ENCODE measurements around the gene FBLN2. TPM values are rescaled to one million over a fixed set of nuclear protein-coding genes. Genes with fewer than 3 reads are reported as not detected.
"Not testable (repeated sequence)": the region's sequence is repeated elsewhere in the genome, so short reads cannot be mapped to it uniquely, and the experiment has no call there.

Gene FBLN2
- polyA plus RNA-seq, 2 of the 4 experiments (the other 2 are of a cell fraction): 1.1 to 2.7 TPM

DNA sequence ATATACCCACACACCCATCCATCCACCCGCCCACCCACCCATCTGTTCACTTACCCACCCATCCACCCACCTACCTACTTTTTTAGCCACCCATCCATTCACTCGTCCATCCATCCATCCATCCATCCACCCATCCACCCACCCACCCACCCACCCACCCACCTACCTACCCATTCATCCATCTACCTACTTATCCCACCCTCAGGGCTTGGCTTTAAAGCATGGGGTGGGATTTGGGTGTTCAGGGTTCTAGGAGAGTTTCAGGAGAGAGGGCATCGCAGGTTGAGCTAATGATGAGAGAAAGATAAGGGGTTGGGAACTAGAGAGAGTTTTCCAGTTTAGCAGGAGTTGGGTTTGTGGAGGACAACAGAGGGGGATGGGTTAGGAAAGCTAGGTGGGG lies 9.7 kb downstream of the FBLN2 start:
- ATAC-seq (no peak), DNase-seq (ENCODE audit: low read depth in 1 of 2, low spot score in 1 of 2) (no peak), FAIRE-seq (no peak)
- 78% methylated on average over 1 of the region's 3 CpGs for WGBS (ENCODE audit: missing lambda C conversion rate)
- ChIA-PET CTCF (interaction anchor here (1.1 to 2.3 kb wide), 3 partner anchors 11 to 92 kb away, joined by 3 to 10 read pairs (median 3); no protein-coding TSS in a partner anchor), POLR2A (no interaction called here)
- no peak for TF ChIP-seq MYC (IDR thresholded peaks at IDR 0.05; ENCODE audit: borderline replicate concordance, low read length)
- Histone ChIP-seq H3K9me3 (no peaks in the 10 kb centered on the region), H3K27ac (no peak overlapping the region), H3K4me1 (no peaks in the 10 kb centered on the region), H3K4me3 (no peak overlapping the region), H3K4me2 (no peak overlapping the region)

DNA sequence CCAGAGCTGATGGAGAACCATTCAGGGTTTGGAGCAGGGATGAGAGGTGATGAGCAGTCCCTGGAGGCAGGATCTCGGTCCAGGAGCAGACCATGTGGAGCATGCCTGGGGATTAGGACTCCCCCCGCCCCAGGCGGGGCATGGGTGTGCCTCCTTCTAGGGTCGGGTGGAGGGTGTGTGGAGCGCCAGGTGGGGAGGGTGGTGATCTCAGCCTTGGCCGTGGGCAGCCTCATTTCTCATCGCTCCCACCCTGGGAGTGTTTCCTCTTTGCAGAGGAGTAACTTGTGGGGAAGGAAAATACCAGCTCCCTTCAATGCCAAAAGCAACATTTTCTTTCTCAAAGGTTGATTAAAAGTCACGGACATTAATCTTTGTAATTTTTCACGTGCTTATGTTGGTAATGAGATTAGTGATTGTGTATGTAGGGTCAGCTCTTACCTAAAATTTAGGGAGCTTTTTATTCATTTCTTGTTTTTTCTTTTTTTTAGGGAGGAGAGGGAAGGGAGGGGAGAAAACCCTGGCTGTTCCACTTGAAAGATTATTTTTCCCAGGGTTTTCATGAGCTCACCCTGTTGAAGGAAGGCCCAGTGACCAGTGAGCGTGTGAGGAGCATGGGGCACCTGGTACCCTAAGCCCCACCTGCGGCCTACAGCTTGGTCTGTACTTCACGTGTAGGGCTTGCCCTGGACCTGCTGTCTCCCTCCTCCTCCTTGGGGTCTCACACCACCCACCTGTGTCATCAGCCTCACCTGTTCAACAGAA lies 11.0 kb downstream of the FBLN2 start:
- DNase-seq (ENCODE audit: low read depth in 1 of 2, low spot score in 1 of 2) (no peak), FAIRE-seq (no peak), ATAC-seq (no peak)
- Histone ChIP-seq H3K4me1 (no peaks in the 10 kb centered on the region), H3K4me3 (no peak overlapping the region), H3K4me2 (no peak overlapping the region), H3K27ac (no peak overlapping the region), H3K9me3 (no peaks in the 10 kb centered on the region)
- 61% methylated on average over 11 of the region's 12 CpGs for WGBS (ENCODE audit: missing lambda C conversion rate)
- CTCF ChIA-PET: interaction anchor here (1.0 to 3.0 kb wide), 6 partner anchors 11 to 91 kb away, joined by 3 to 14 read pairs (median 6); no protein-coding TSS in a partner anchor
- POLR2A ChIA-PET: no interaction called here
- TF ChIP-seq NFE2L2 (conservative IDR thresholded peaks at IDR 0.05; ENCODE audit: low read length): no peak

DNA sequence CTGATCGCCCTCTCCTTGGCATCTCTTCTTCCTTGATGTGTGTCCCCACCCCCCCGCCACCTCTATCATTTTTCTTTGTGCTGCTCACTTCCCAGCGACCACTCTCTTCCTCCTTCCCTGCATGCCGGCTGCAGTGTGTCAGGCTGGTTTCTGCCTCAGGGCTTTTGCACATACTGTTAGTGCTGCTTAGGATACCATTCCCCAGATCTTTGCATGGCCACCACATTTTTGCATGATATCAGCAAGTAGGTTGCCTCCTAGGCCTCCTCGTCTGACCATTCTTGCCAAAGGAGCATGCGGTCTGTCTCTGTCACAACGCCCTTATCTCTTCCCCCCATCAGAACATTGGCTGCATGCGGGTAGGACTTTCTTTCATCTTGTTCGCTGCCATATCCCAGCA lies 12.5 kb downstream of the FBLN2 start:
- DNase-seq (ENCODE audit: low read depth in 1 of 2, low spot score in 1 of 2) (no peak), ATAC-seq (no peak), FAIRE-seq (no peak)
- H3K27ac ChIP-seq: no peak overlapping the region
- H3K4me1 ChIP-seq: no peaks in the 10 kb centered on the region
- ChIA-PET POLR2A (no interaction called here), CTCF (interaction anchor here (3.0 kb wide), 1 partner anchor 66 kb away, joined by 14 read pairs; no protein-coding TSS in a partner anchor)
- no peak overlapping the region for H3K4me3 ChIP-seq
- H3K4me2 ChIP-seq: no peak overlapping the region
- no peaks in the 10 kb centered on the region for H3K9me3 ChIP-seq
- 80% methylated on average over 9 of the region's 9 CpGs for WGBS (ENCODE audit: missing lambda C conversion rate)
- TF ChIP-seq ZC3H11A (IDR thresholded peaks at IDR 0.05) (no peak), FOSL2 (IDR thresholded peaks at IDR 0.05) (no peak), FOSL2 (CRISPR knock-in tag; IDR thresholded peaks at IDR 0.05) (no peak), FOSB (CRISPR knock-in tag; IDR thresholded peaks at IDR 0.05) (no peak), ZNF302 (CRISPR knock-in tag; IDR thresholded peaks at IDR 0.05) (no peak)
- TF ChIP-seq, protein P1, sequence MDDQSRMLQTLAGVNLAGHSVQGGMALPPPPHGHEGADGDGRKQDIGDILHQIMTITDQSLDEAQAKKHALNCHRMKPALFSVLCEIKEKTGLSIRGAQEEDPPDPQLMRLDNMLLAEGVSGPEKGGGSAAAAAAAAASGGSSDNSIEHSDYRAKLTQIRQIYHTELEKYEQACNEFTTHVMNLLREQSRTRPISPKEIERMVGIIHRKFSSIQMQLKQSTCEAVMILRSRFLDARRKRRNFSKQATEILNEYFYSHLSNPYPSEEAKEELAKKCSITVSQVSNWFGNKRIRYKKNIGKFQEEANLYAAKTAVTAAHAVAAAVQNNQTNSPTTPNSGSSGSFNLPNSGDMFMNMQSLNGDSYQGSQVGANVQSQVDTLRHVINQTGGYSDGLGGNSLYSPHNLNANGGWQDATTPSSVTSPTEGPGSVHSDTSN (IDR thresholded peaks at IDR 0.05): no peak
- TF ChIP-seq, protein P2, sequence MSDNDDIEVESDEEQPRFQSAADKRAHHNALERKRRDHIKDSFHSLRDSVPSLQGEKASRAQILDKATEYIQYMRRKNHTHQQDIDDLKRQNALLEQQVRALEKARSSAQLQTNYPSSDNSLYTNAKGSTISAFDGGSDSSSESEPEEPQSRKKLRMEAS (IDR thresholded peaks at IDR 0.05): no peak

DNA sequence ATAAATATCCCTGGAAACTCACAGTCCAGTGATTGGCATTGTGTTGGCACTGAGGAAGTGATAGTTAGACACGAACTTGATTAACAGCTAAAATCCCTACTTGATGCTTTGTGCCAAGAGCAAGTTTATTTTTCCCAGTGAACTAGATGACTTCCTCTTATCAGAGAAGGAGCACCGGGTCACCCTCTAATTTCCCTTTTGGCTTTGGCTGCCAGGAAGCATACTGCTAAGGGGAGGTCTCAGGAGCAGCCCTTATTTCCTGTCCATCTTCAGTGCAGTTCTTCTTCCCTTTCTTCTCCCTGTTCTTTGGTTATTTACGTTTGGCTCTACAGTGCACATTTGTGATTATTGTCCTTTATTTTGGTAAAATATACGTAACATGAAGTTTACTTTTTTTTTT lies 13.0 kb downstream of the FBLN2 start:
- CTCF ChIA-PET: interaction anchor here (0.5 to 3.0 kb wide), 2 partner anchors 67 to 184 kb away, joined by 3 to 14 read pairs; no protein-coding TSS in a partner anchor
- FAIRE-seq (no peak), ATAC-seq (no peak)

DNA sequence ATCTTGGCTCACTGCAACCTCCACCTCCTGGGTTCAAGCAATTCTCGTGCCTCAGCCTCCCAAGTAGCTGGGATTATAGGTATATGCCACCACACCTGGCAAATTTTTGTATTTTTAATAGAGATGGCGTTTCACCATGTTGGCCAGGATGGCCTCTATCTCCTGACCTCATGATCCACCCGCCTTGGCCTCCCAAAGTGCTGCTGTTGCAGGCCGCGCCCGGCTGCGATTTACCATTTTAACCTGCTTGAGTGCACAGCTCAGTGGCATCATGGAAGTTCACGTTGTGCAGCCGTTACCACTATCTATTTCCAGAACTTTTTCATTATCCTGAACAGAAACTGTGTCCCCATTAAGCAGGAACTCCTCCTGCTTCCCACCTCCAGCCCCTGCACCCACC lies 13.5 kb downstream of the FBLN2 start:
- H3K4me2 ChIP-seq; H3K27ac ChIP-seq; H3K4me3 ChIP-seq; H3K9me3 ChIP-seq; POLR2A ChIA-PET; DNase-seq (ENCODE audit: low read depth in 1 of 2, low spot score in 1 of 2); H3K4me1 ChIP-seq; ATAC-seq; FAIRE-seq: not testable (repeated sequence)
- WGBS (ENCODE audit: missing lambda C conversion rate): 79% methylated on average over 9 of the region's 9 CpGs
- CTCF ChIA-PET: interaction anchor here (0.5 kb wide), 1 partner anchor 184 kb away, joined by 3 read pairs; no protein-coding TSS in a partner anchor

More for the DNA sequence above, 13.0 kb downstream of the FBLN2 start:
- Histone ChIP-seq H3K4me2 (no peak overlapping the region), H3K27ac (no peak overlapping the region), H3K9me3 (no peaks in the 10 kb centered on the region), H3K4me1 (no peaks in the 10 kb centered on the region), H3K4me3 (no peak overlapping the region)
- WGBS (ENCODE audit: missing lambda C conversion rate): 66% methylated on average over 4 of the region's 4 CpGs
- no peak for TF ChIP-seq SREBF2 (IDR thresholded peaks at IDR 0.05)
- no peak for TF ChIP-seq HDAC2 (IDR thresholded peaks at IDR 0.05)
- TF ChIP-seq NPAS2 (CRISPR knock-in tag; IDR thresholded peaks at IDR 0.05; ENCODE audit: borderline replicate concordance): no peak
- no peak for TF ChIP-seq HEYL (CRISPR knock-in tag; IDR thresholded peaks at IDR 0.05)
- no peak for TF ChIP-seq ZC3H11A (IDR thresholded peaks at IDR 0.05)
- TF ChIP-seq POLR2AphosphoS2 (conservative IDR thresholded peaks at IDR 0.05; ENCODE audit: low read length): no peak
- TF ChIP-seq ZFP36 (IDR thresholded peaks at IDR 0.05; ENCODE audit: borderline replicate concordance, partially characterized antibody): no peak
- TF ChIP-seq, protein P3, sequence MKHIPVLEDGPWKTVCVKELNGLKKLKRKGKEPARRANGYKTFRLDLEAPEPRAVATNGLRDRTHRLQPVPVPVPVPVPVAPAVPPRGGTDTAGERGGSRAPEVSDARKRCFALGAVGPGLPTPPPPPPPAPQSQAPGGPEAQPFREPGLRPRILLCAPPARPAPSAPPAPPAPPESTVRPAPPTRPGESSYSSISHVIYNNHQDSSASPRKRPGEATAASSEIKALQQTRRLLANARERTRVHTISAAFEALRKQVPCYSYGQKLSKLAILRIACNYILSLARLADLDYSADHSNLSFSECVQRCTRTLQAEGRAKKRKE (CRISPR knock-in tag; IDR thresholded peaks at IDR 0.05; ENCODE audit: low read depth): no peak
- no peak for TF ChIP-seq RNF2 (IDR thresholded peaks at IDR 0.05; ENCODE audit: borderline replicate concordance, low read depth)
- no peak for TF ChIP-seq RARB (CRISPR knock-in tag; IDR thresholded peaks at IDR 0.05)
- TF ChIP-seq CHD2 (IDR thresholded peaks at IDR 0.05; ENCODE audit: low read length, partially characterized antibody): no peak
- TF ChIP-seq, protein P4, sequence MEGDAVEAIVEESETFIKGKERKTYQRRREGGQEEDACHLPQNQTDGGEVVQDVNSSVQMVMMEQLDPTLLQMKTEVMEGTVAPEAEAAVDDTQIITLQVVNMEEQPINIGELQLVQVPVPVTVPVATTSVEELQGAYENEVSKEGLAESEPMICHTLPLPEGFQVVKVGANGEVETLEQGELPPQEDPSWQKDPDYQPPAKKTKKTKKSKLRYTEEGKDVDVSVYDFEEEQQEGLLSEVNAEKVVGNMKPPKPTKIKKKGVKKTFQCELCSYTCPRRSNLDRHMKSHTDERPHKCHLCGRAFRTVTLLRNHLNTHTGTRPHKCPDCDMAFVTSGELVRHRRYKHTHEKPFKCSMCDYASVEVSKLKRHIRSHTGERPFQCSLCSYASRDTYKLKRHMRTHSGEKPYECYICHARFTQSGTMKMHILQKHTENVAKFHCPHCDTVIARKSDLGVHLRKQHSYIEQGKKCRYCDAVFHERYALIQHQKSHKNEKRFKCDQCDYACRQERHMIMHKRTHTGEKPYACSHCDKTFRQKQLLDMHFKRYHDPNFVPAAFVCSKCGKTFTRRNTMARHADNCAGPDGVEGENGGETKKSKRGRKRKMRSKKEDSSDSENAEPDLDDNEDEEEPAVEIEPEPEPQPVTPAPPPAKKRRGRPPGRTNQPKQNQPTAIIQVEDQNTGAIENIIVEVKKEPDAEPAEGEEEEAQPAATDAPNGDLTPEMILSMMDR (IDR thresholded peaks at IDR 0.05): no peak
- no peak for TF ChIP-seq NR3C1 (IDR thresholded peaks at IDR 0.05)
- TF ChIP-seq RAD21 (conservative IDR thresholded peaks at IDR 0.05 in 1 of 2, IDR thresholded peaks at IDR 0.05 in 1 of 2): no peak
- TF ChIP-seq HOXA7 (CRISPR knock-in tag; IDR thresholded peaks at IDR 0.05): no peak
- TF ChIP-seq RFX5 (IDR thresholded peaks at IDR 0.05): no peak
- TF ChIP-seq JUNB (IDR thresholded peaks at IDR 0.05): no peak
- no peak for TF ChIP-seq MYC (IDR thresholded peaks at IDR 0.05; ENCODE audit: borderline replicate concordance, low read length)
- TF ChIP-seq POLR2A (IDR thresholded peaks at IDR 0.05; ENCODE audit: low read length): no peak
- TF ChIP-seq, protein P5, sequence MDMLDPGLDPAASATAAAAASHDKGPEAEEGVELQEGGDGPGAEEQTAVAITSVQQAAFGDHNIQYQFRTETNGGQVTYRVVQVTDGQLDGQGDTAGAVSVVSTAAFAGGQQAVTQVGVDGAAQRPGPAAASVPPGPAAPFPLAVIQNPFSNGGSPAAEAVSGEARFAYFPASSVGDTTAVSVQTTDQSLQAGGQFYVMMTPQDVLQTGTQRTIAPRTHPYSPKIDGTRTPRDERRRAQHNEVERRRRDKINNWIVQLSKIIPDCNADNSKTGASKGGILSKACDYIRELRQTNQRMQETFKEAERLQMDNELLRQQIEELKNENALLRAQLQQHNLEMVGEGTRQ (IDR thresholded peaks at IDR 0.05): no peak
- POLR2A ChIA-PET: no interaction called here
- DNase-seq (ENCODE audit: low read depth in 1 of 2, low spot score in 1 of 2): no peak

Measured in A549 (cell line).